NT2/D1 (cell line): ENCODE results near the gene C5orf46.

Experiments
- SUZ12 ChIP-seq: IDR thresholded peaks from 2 replicates; pipeline ENCODE4 v1.6.1; 2011; ENCODE audit not compliant: insufficient read length, insufficient read depth; ENCODE audit errors: extremely low read depth
- YY1 ChIP-seq: IDR thresholded peaks from 2 replicates; pipeline ENCODE4 v1.6.1; 2011; ENCODE audit not compliant: insufficient read length, insufficient read depth

DNA sequence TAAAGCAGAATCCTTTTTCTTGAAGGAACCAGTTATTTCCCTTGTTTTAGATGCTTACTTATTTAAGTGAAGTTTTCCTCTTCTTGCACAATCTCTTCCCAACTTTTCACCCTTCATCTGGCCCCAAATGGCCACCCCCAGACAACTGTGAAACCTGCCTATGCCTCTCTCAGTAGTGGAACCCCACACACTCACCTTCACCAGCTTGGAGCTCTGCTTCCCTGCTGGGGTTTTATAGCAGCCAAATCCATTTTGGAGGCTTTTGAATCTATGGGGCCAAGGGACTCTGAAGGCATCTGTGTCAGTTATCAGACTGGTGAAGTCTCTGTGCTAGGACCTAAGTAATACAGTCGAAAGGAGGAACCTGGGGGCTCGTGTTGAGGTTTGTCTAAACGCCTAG lies 52.0 kb downstream of the C5orf46 start:
- TF ChIP-seq YY1 = no peak
- TF ChIP-seq SUZ12 = no peak
